ENCODE results near the gene USP5.
"Not testable (repeated sequence)": the region's sequence is repeated elsewhere in the genome, so short reads cannot be mapped to it uniquely, and the experiment has no call there.

DNA sequence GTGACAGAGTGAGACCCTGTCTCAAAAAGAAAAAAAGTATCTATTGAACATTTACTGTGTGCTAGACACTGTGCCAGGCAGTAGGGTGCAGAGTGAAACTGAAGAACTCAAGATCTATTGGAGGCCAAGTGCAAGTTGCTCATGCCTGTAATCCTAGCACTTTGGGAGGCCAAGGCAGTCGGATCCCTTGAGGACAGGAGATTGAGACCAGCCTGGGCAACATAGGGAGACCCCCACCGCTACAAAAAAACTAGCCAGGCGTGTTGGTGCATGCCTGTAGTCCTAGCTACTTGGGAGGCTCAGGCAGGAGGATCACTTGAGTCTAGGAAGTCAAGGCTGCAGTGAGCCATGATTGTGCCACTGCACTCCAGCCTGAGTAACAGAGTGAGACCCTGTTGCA is 40.7 kb downstream of the USP5 start:
- TF ChIP-seq, protein P1, sequence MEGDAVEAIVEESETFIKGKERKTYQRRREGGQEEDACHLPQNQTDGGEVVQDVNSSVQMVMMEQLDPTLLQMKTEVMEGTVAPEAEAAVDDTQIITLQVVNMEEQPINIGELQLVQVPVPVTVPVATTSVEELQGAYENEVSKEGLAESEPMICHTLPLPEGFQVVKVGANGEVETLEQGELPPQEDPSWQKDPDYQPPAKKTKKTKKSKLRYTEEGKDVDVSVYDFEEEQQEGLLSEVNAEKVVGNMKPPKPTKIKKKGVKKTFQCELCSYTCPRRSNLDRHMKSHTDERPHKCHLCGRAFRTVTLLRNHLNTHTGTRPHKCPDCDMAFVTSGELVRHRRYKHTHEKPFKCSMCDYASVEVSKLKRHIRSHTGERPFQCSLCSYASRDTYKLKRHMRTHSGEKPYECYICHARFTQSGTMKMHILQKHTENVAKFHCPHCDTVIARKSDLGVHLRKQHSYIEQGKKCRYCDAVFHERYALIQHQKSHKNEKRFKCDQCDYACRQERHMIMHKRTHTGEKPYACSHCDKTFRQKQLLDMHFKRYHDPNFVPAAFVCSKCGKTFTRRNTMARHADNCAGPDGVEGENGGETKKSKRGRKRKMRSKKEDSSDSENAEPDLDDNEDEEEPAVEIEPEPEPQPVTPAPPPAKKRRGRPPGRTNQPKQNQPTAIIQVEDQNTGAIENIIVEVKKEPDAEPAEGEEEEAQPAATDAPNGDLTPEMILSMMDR (IDR thresholded peaks at IDR 0.05; ENCODE audit: extremely low read depth in 1 of 2, insufficient read depth in 1 of 2, low read depth in 1 of 2, low read length in 2 of 2): not testable (repeated sequence)
- not testable (repeated sequence) for TF ChIP-seq POLR2A (IDR thresholded peaks at IDR 0.05; ENCODE audit: low read depth, low read length)
